Peyer's patch (tissue), 4 donors: Measurements from ENCODE around the gene DLGAP1. TPM values are rescaled to one million over a fixed set of nuclear protein-coding genes. Genes with fewer than 3 reads are reported as not detected.
"Not testable (repeated sequence)": the region's sequence is repeated elsewhere in the genome, so short reads cannot be mapped to it uniquely, and the experiment has no call there.

Experiments used
- DNase-seq, 3 donors: peaks; one replicate each; pipeline ENCODE4 v3.0.0-alpha.2; 2017 to 2019
- H3K27ac ChIP-seq, 4 donors: fragments of 200-600 bp; sonication (generic); one replicate each; pipeline ENCODE4 v1.5.1; 2016 to 2019
- H3K27me3 ChIP-seq, 2 donors: fragments of 200-600 bp; sonication (generic); one replicate each; pipeline ENCODE4 v1.5.1; 2019
- H3K36me3 ChIP-seq, 3 donors: fragments of 200-600 bp; sonication (generic); one replicate each; pipeline ENCODE4 v1.5.1; 2016 to 2019
- H3K4me1 ChIP-seq, 4 donors: fragments of 200-600 bp; sonication (generic); one replicate each; pipeline ENCODE4 v1.5.1; 2016 to 2019
- H3K4me3 ChIP-seq, 4 donors: fragments of 200-600 bp; sonication (generic); 1 replicate in 3 of 4; 2 replicates in 1 of 4; pipeline ENCODE4 v1.5.1; 2016 to 2019; ENCODE audit warnings: mild to moderate bottlenecking in 1 of 4
- H3K9me3 ChIP-seq, 4 donors: fragments of 200-600 bp; sonication (generic); one replicate each; pipeline ENCODE4 v1.5.1; 2016 to 2019; ENCODE audit warnings: mild to moderate bottlenecking in 1 of 4
- CTCF ChIP-seq, 6 experiments: fragments of 450-650 bp in 4 of 6; fragments of 200-600 bp in 2 of 6; sonication (generic) in 1 of 6; IDR thresholded peaks; one replicate each; pipeline ENCODE4 v1.5.1; 2017 to 2019; ENCODE audit warnings: antibody characterized with exemption in 6 of 6, mild to moderate bottlenecking in 3 of 6, moderate library complexity in 1 of 6
- POLR2A ChIP-seq, 2 donors: fragments of 450-650 bp; IDR thresholded peaks; one replicate each; pipeline ENCODE4 v1.5.1; 2017; ENCODE audit warnings: antibody characterized with exemption in 2 of 2, mild to moderate bottlenecking in 2 of 2, moderate library complexity in 2 of 2
- total RNA-seq, 4 donors: library from RNA; depleted of rRNA; stranded (reverse); fragments of >200 nt; gene quantifications; one replicate each; pipeline ENCODE4 v1.1.0, GENCODE V29; 2016

The DLGAP1 gene
- total RNA-seq, 4 donors from 2014 or later: 0.53 to 4.1 (median 2.1) TPM

- H3K36me3 ChIP-seq: no peaks in the 10 kb centered on the region
- TF ChIP-seq POLR2A (IDR thresholded peaks at IDR 0.05) (no peak), CTCF (IDR thresholded peaks at IDR 0.05) (no peak)
- no peak overlapping the region for H3K27ac ChIP-seq
- peaks cover 0 to 23% (median 12%) of the 10 kb centered on the region in 4 donors for H3K4me1 ChIP-seq
- H3K4me3 ChIP-seq: no peak overlapping the region
- DNase-seq: no peak
- no peaks in the 10 kb centered on the region for H3K27me3 ChIP-seq
- H3K9me3 ChIP-seq: no peaks in the 10 kb centered on the region
These were observed 864.9 kb downstream of the DLGAP1 start for GRCh38 chr18:3590096-3590630.

- TF ChIP-seq POLR2A (IDR thresholded peaks at IDR 0.05) (no peak), CTCF (IDR thresholded peaks at IDR 0.05) (peak; percentile 66 to 89 (median 76))
- no peaks in the 10 kb centered on the region for H3K27me3 ChIP-seq
- peaks cover 0 to 20% (median 5%) of the 10 kb centered on the region in 4 donors for H3K4me1 ChIP-seq
- peak overlapping the region in 1 of 4 donors; percentile 1 for H3K4me3 ChIP-seq
- no peaks in the 10 kb centered on the region for H3K9me3 ChIP-seq
- peak; percentile 85 to 94 (median 86) for DNase-seq
- H3K36me3 ChIP-seq: no peaks in the 10 kb centered on the region
- peak overlapping the region in 2 of 4 donors; percentile 77 to 80 for H3K27ac ChIP-seq
These were observed 869.2 kb downstream of the DLGAP1 start for GRCh38 chr18:3585656-3586509.

- no peaks in the 10 kb centered on the region for H3K36me3 ChIP-seq
- DNase-seq: peak in 2 of 3 donors; percentile 67 to 69
- TF ChIP-seq POLR2A (IDR thresholded peaks at IDR 0.05) (no peak), CTCF (IDR thresholded peaks at IDR 0.05) (no peak)
- no peaks in the 10 kb centered on the region for H3K27me3 ChIP-seq
- H3K9me3 ChIP-seq: no peaks in the 10 kb centered on the region
- no peak overlapping the region for H3K4me3 ChIP-seq
- peak overlapping the region in 2 of 4 donors; percentile 77 to 80 for H3K27ac ChIP-seq
- H3K4me1 ChIP-seq: peaks cover 0 to 20% (median 5%) of the 10 kb centered on the region in 4 donors
These were observed 870.1 kb downstream of the DLGAP1 start for GRCh38 chr18:3584897-3585460.

- H3K36me3 ChIP-seq: no peaks in the 10 kb centered on the region
- no peak for TF ChIP-seq CTCF (IDR thresholded peaks at IDR 0.05)
- TF ChIP-seq POLR2A (IDR thresholded peaks at IDR 0.05): no peak
- H3K27me3 ChIP-seq: no peaks in the 10 kb centered on the region
- H3K4me1 ChIP-seq: peaks cover 0 to 20% (median 5%) of the 10 kb centered on the region in 4 donors
- DNase-seq: no peak
- no peaks in the 10 kb centered on the region for H3K9me3 ChIP-seq
- peak overlapping the region in 2 of 4 donors; percentile 21 to 80 for H3K27ac ChIP-seq
- no peak overlapping the region for H3K4me3 ChIP-seq
These were observed 870.7 kb downstream of the DLGAP1 start for GRCh38 chr18:3584266-3584861.

- no peak for DNase-seq
- peak overlapping the region in 1 of 4 donors; percentile 21 for H3K27ac ChIP-seq
- H3K27me3 ChIP-seq: no peaks in the 10 kb centered on the region
- no peak overlapping the region for H3K4me3 ChIP-seq
- H3K9me3 ChIP-seq: no peaks in the 10 kb centered on the region
- H3K4me1 ChIP-seq: peaks cover 0 to 20% (median 5%) of the 10 kb centered on the region in 4 donors
- TF ChIP-seq POLR2A (IDR thresholded peaks at IDR 0.05) (no peak), CTCF (IDR thresholded peaks at IDR 0.05) (no peak)
- no peaks in the 10 kb centered on the region for H3K36me3 ChIP-seq
These were observed 871.2 kb downstream of the DLGAP1 start for GRCh38 chr18:3583873-3584247.

- not testable (repeated sequence) for DNase-seq
- Histone ChIP-seq H3K27ac (peak overlapping the region in 1 of 4 donors; percentile 17), H3K4me1 (peaks cover 0 to 20% (median 5%) of the 10 kb centered on the region in 4 donors)
These were observed 871.8 kb downstream of the DLGAP1 start for GRCh38 chr18:3583106-3583872.

More at GRCh38 chr18:3583106-3583872, 871.8 kb downstream of the DLGAP1 start:
- not testable (repeated sequence) for H3K9me3 ChIP-seq, H3K4me3 ChIP-seq, H3K36me3 ChIP-seq, H3K27me3 ChIP-seq
